Umbilical cord (tissue), 2 donors: ENCODE results near the gene ARHGEF40. TPM values are rescaled to one million over a fixed set of nuclear protein-coding genes. Genes with fewer than 3 reads are reported as not detected.
"Not testable (repeated sequence)": the region's sequence is repeated elsewhere in the genome, so short reads cannot be mapped to it uniquely, and the experiment has no call there.

Experiments
- DNase-seq: peaks from one replicate; pipeline ENCODE4 v3.0.0-alpha.2; 2015; ENCODE audit warnings: low spot score
- total RNA-seq: library from RNA; depleted of rRNA; stranded (reverse); fragments of >200 nt; gene quantifications from one replicate; pipeline ENCODE4 v1.2.3, GENCODE V29; 2014; ENCODE audit warnings: low replicate concordance; ENCODE audit not compliant: insufficient read depth

ARHGEF40 gene
- total RNA-seq, 1 donor from 2014 or later, result 63.8 TPM

DNA sequence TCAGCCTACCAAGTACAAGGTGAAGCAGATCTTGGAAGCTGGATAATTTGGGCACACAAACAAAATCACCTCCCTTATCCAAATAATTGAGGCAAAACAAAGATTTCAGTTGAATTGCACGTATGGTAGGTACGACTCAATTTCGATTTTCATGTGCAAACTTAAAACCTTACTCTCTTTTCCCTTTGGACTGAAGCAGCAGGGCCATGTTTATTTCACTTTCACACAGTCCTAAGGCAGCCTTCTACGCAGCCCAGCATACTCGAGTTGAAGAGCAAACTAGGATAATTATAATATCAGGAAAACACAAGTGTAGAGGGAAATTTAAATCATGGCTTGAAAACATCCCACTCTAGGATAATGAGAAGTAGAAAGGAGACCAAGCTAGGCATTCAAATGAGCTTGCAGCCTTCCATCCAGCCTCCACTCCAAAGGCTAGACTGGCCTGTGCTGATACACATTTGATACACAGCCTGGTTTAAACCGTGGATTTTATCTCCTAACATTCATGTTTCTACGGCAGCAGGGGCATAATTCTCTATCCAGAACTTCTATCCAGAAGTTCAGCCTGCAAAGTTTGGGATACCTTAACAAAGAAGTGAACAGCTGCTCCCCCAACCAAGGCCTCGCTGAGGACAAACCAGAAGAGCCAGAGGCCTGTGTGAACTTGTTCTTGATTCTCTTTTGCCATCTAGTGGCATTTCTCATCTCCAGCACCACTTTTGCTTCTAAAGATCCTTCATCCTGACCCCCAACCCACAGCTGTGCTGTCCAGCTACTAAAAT lies 30.3 kb upstream of the ARHGEF40 start:
- peak; percentile 89 for DNase-seq

DNA sequence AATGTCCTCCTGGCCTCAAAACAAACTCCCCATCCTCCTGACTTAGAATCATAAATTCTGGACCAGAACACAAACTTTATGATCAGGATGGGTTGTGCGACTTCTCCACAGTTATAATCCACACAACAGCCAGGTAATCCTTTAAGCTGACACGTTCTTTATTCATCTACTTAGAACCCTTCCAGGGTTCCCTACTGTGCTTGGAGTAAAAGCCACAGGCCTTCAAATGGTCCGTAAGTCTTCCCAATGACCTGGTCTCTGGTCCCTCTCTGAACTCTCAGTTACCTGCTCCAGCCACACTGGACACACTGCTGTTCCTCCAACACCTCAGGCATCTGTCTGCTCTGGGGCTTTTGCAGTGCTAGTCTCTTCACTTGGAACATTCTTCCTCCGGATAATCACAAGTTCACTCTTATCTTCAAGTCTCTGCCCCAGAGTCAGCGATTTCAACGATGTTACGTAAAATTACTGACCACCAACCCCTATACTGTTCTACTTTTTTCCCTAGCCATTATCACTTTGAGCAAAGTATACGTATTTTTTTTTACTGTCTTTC lies 29.7 kb upstream of the ARHGEF40 start:
- DNase-seq, result no peak

DNA sequence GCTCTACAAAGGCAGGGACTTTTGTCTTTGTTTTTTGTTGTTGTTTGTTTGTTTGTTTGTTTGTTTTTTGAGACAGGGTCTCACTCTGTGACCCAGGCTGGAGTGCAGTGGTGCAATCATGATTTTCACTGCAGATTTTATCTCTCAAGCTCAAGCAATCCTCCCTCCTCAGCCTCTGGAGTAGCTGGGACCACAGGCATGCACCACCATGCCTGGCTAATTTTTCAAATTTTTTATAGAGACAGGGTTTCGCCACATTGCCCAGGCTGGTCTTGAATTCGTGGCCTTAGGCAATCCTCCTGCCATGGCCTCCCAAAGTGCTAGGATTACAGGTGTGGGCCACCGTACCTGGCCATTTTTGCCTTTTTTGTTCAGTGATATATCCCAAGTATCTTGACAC lies 29.2 kb upstream of the ARHGEF40 start:
- DNase-seq, result not testable (repeated sequence)

DNA sequence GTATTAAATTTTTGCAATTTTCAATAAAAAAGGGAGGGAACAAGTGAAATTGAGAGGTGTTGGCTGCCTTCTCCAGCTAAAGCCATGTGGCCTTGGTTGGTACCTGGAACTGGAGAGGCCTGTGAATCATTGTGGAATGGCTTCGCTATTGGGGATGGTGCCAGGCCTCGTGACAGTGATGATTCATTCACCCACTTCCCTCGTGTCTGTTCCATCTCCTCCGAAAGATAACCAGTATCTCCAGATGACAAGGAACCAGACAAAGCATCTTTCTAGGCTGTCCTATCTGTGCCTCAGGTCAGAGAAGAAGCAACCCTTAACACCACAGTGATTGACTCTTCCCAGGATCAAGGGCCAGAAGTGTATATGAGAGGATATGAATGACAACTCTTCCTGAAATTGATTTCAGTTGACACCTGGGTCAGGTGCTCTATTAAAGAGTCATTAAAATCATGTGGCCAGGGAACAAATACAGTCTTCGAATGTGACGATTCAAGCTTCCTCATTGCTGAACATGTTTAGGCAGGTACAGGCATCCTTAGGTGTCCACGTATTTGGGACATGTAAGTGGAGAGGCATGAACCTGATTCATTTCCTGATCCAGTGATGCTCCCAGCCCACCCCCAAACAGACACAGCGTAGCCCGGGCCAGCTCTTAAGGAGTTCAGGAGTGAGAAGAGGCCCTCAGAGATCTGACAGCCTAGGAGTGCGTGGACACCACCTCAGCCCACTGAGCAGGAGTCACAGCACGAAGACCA lies 28.2 kb upstream of the ARHGEF40 start, which contains the start of gene RNASE7:
Gene RNASE7, plus strand, starts transcription at position 687 of the 758 bp plus-strand sequence. CDS start 631 bp downstream, outside the sequence.
- DNase-seq, result peak; percentile 42

DNA sequence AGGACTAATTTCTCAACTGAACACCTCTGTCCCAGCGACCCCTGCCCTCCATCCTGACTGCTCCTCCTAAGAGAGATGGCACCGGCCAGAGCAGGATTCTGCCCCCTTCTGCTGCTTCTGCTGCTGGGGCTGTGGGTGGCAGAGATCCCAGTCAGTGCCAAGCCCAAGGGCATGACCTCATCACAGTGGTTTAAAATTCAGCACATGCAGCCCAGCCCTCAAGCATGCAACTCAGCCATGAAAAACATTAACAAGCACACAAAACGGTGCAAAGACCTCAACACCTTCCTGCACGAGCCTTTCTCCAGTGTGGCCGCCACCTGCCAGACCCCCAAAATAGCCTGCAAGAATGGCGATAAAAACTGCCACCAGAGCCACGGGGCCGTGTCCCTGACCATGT lies 27.2 kb upstream of the ARHGEF40 start:
- no peak for DNase-seq

DNA sequence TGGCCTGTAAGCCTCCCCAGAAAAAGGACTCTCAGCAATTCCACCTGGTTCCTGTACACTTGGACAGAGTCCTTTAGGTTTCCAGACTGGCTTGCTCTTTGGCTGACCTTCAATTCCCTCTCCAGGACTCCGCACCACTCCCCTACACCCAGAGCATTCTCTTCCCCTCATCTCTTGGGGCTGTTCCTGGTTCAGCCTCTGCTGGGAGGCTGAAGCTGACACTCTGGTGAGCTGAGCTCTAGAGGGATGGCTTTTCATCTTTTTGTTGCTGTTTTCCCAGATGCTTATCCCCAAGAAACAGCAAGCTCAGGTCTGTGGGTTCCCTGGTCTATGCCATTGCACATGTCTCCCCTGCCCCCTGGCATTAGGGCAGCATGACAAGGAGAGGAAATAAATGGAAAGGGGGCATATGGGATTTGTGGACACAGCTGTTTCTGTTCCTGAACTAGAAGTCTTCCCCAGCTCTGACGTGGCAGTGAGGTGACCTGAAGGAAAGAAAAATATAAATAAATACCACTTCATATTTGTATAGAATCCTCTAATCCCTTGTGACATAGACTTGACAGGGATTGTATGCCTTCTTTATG lies 26.6 kb upstream of the ARHGEF40 start:
- no peak for DNase-seq

DNA sequence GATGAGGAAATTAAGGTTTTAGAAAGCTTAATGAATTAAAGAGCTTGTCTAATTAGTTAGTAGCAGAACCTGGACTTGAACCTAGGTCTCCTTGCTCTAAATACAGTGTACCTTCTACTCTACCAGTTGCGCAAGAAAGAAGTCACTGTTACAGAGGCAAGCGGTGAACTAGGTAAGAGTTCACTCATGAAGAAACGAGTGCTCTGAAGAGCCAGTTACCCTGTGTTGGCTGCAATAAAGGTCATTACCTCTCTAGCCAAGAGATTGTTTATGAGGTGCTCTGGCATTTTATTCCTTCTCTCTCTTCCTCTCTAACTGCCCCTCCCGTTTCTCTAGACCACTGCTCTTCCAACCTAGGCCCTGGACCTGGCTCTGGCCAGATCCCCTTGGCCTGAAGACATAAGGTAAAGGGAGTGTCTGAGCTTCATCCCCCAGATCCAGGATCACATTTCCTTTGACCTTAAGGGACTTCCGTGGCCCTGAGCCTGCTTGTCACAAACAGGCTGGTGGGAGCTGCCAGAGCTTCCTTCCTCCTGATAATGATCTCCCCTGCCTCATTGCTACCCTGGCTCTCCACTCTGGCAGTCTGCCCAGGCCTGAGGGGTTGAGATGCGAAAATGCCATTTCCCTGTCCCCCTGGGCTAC lies 26.0 kb upstream of the ARHGEF40 start:
- no peak for DNase-seq

DNA sequence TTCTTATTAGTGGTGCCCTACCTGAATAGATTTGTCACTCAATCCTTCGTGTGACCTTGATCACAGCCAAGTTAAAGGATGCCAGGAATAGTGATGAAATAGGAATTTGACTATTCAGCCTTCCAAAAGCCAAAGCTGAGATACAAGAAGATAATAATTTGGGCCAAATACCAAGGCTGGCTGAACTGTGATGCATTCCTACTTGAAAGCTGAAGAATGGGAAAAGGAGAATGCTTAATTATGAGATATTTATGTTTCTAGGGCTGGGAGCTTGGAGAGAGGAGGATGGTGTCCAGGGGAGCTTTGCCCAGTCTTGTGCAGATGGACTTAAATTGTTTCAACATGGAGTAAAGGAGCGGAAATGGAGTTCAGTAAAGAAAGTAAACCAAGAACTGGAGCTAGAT lies 22.7 kb upstream of the ARHGEF40 start:
- no peak for DNase-seq

DNA sequence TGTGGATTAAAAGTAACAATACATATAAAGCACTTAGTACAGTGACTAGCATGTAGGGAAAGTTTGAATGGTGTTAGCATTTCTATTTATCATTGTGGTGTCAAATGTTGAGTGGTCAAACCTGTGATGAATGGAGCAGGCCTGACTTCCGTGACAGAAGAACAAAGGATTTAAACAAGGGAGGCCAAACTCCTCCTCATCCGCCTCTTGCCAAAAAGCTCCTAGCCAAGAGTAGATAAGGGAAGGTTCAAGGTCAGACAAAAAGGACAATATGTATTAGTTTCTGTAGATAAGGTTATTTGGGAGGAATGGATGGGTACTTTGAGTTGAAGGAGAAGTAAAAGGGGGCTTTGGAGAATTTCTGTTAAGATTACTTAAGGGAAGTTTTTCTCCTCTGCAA lies 21.5 kb upstream of the ARHGEF40 start:
- DNase-seq, result no peak

DNA sequence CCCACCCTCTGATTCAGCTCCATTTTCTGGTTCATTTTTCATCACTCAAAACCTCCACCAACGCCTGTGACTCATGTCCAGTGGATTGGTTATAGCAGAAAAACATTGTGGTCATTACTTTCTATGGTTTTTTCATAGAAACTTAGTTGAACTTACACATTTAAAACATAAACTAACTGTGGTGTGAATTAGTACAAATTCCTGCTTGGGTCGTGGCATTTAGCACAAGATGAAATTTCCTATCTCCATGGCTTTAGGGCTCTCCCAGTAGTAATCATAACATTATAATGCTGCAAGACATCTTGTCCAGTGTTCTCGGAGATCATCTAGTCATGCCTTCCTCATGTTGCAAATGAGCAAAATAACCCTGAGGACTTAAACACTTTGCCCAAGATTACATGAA lies 20.8 kb upstream of the ARHGEF40 start:
- no peak for DNase-seq

DNA sequence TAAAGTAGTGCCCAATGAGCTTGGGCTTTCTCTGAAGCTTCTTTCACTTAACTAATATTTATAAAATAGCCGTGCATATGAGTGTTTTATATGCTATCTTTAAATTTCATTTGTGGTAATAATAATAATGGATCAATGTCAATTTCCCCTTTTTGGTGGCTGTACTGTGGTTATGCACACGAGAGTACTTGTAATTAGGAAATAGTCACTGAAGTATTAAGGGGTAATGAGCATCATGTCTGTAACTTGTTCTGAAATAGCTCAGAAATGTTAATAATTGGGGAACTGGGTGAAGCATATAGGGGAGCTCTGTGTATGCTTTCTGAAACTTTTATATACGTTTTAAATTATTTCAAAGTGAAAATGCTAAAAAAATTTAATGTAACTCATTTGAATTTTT lies 19.5 kb upstream of the ARHGEF40 start:
- DNase-seq, result no peak

DNA sequence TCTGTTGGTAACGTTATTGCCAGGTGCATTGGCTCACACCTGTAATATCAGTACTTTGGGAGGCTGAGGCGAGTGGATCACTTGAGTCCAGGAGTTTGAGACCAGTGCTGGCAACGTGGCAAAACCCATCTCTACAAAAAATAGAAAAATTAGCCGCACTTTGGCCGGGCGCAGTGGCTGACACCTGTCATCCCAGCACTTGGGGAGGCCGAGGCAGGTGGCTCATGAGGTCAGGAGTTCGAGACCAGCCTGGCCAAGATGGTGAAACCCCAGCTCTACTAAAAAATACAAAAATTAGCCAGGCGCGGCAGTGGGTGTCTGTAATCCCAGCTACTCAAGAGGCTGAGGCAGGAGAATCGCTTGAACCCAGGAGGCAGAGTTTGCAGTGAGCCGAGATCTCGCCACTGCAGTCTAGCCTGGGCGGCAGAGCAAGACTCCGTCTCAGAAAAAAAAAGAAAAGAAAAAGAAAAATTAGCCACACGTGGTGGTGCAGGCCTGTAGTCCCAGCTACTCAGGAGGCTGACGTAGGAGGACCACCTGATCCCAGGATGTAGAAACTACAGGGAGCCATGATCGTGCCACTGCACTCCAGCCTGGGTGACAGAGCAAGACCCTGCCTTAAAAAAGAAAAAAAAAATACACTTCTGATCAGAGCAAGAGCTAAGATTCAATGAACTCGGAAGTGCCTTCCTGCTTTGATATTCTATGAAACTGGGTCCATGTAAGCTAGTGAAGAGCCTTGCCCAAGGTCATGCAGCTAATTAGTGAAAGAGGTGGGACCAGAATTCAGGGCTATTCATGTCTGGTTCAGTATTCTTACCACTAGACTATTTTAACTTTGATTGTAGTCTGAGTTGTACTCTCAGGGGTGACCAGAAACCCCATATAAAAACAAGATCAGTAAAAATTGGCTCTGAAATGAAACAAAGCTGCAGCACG lies 16.7 kb upstream of the ARHGEF40 start:
- DNase-seq, result no peak

DNA sequence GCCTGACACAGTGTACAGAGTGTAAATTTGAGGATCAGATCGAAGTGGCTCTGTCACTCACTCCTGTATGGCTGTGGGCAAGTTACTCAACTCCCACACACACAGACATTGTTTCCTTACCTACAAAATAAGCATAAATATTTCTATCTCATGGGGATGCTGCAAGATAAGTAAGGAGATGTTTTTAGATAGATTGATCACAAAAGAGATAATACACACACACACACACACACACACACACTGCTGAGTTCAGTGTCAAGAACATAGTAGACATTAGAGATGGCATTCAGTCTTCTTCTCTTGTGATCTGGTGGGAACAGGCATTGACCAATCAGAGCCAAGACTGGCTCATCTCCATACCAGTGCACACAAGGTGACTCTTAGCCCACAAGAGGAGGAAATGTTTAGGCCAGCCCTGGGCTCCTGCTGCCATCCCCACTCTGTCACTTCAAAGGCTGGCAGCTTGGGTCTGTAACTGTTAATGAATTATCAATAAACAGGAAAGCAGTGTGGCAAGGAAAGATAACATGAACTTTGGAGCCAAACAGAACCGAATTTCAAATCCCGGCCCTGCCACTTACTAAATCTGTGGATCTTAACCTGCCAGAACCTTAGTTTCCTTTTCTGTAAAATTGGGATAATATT lies 15.9 kb upstream of the ARHGEF40 start:
- DNase-seq, result no peak

DNA sequence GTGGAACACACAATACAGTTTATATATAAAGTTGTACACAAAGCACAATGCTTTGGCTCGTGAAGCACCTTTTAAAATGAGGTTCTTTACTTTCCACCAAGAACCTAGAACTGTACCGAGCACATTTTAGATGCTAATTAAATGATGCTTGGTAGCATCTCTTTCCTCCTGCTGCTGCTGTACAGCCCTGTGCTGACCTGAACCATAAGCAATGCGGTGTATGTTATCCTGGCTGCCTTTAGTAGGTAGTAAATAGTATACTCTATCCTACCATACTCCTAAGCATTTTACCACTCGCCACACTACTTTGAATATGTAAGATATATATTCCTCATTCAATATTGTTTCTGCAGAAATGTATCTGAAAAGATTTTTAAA lies 15.3 kb upstream of the ARHGEF40 start:
- no peak for DNase-seq

DNA sequence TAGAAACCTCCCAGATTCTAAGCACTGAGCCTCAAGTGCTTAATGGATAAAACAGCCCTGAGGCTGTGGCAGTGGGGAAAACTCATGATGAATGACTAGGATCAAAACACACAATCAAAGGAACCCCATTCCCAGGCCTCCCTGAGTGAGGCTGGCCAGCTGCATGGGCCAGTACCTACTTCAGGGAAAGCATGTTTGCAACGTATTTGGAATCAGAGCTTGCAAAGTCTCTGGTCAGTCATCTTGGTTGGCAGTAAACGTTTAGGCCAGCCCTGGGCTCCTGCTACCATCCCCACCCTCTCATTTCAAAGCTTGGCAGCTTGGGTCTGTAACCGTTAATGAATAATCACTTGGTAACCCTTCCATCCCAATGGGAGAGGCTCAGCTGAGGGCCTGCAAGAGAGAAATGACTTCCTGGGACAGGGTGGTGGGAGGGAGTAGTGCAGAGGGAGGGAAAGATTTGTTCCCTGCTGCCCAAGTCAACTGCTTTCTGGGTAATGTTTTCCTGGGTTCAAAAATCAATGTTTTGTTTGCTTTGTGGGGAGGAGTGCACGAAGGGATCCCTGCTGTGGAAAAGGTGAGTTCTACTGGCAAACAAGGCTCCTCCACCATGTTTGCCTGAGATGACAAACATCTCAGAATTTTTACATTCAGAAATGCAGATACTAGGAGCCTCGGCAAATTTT lies 14.5 kb upstream of the ARHGEF40 start:
- peak; percentile 65 for DNase-seq

DNA sequence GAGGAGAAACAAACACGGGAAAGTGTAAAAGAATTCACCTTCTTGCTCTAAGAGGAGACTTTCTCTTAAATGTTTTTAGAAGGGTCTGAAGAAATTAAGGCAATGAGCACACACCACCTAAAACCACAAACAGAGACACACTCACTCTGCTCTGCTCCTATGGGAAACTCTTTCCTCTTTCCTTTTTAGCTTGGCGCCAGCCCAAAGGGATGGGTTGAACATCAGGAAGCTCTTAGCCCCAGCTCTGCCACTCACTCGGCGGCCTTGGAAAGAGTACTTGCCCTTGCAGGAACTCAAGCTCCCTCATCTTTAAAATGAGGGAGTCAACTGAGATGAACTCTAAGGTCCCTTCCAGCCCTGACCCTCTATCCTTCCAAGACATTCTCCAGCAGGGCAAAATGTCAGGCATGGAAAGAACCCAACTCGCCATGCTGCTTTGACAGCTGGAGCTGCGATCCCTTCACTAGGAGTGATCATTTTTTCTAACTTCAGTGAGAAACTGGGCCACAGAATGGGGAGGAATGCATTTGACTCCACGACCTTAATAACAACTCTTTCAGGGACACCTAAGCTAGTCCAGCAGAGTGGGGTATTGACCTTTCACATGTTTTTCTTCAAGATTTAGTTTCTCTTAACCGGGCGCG lies 13.5 kb upstream of the ARHGEF40 start:
- DNase-seq, result no peak

DNA sequence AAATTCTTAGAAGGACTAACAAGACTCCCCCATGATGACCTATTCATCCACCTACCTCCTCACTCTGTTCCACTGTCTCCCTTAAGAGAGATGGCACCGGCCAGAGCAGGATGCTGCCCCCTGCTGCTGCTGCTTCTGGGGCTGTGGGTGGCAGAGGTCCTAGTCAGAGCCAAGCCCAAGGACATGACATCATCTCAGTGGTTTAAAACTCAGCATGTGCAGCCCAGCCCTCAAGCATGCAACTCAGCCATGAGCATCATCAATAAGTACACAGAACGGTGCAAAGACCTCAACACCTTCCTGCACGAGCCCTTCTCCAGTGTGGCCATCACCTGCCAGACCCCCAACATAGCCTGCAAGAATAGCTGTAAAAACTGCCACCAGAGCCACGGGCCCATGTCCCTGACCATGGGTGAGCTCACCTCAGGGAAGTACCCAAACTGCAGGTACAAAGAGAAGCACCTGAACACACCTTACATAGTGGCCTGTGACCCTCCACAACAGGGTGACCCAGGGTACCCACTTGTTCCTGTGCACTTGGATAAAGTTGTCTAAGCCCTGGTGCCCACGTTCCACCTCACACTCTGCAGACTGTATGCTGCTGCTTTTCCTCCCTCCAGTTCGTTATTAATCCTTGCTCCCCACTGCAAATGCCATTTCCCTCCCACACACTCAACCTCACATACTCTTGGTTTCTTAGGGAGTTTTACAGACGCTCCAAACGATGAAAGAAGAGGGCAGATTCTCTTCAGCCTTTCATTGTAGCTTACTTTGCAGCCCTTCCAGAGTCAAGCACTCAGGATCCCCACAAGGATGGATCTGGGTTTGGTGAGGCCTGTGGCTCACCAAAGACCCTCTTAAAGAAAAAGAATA lies 12.1 kb upstream of the ARHGEF40 start, which contains the start of gene RNASE8:
Gene RNASE8, plus strand, starts transcription at position 20 of the 873 bp plus-strand sequence. Its CDS starts 71 bp downstream, at position 91.
- no peak for DNase-seq

DNA sequence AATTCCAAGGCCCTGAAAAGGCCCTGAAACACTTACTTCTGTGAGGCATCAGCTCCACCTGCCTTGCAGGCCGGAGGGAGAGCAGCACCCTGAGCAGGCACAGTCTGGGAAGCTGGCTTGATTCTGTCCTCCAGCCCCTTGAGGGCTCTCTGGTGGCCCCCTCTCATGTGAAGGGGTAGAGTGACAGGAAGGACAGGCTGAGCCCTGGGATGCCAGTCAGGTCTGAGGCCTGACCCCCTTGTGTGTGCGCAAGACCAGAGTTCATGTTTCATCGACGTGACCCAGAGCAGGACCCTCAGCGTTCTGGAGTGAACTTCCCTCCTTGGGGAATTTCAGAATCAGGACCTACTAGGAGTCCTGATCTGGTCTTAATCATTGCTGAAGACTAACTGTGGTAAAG lies 11.2 kb upstream of the ARHGEF40 start:
- DNase-seq, result no peak
